DMS53 treated with DMSO at 0.1 percent for 48 hours (cell line): Measurements from ENCODE around the gene FKBP6.
A peak's percentile ranks its signal among the peaks of the same experiment; 100 is the strongest.
"Not testable (repeated sequence)": the region's sequence is repeated elsewhere in the genome, so short reads cannot be mapped to it uniquely, and the experiment has no call there.

Source experiments
- DNase-seq: peaks from one replicate; lab custom pipeline; 2025; ENCODE audit not compliant: unreplicated experiment; lab: John Stamatoyannopoulos, UW

Gene FKBP6

DNA sequence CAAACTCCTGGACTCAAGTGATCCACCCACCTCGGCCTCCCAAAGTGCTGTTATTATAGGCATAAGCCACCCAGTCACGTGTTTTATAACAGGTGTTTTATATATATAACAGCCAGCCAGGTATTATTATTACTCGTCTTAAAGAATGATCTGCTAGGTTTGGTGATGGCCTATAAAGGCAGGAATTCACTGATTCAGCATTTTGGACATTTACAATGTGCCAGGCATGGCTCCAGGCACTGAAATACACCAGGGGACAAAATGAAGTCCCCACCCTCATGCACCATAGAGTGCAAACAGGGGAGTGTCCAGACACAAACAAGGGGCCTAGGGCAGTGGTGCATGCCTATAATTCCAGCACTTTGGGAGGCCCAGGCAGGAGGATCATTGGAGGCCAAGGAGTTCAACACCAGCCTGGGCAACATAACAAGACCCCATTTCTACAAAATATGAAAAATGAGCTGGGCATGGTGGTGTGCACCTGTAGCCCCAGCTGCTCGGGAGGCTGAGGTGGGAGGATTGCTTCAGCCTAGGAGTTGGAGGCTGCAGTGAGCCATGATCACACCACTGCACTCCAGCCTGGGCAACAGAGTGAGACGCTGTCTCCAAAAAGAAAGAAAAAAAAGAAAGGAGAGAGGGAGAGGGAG lies 4.4 kb upstream of the FKBP6 start:
- DNase-seq, result not testable (repeated sequence)

DNA sequence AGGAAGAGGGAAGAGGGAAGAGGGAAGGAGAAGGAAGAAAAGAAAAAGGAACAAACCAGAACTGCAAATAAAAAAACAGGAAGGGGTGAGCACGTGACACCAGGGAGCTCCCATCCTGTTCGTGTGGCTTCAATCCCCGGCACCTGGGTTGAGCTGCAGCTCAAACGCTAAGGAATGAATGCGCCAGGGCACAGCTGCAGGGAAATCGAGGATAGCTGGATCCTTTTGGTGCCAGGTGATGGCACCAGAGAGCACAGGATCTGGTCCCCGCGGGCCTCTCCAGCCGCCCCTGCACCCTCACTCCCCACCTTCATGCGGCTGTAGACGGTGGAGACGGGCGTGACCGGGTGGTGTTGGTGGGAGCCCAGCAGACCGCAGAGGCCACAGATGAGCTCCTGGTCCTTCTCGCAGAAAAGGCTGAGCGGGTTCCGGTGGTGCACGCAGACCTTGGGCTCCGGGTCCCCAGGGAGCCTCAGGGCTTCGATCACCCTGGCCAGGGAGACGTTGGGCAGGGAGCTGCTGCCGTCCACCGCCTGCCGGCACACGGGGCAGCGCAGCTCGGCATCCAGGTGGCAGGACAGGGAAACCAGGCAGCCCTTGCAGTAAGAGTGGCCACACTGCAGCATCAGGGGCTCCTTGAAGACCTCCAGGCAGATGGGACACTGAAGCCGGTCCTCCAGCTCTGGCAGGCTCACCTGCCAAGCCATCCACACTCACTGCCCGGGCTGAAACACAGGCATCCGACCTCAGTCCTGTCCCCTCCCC lies 3.7 kb upstream of the FKBP6 start:
- DNase-seq, result peak; percentile 92

DNA sequence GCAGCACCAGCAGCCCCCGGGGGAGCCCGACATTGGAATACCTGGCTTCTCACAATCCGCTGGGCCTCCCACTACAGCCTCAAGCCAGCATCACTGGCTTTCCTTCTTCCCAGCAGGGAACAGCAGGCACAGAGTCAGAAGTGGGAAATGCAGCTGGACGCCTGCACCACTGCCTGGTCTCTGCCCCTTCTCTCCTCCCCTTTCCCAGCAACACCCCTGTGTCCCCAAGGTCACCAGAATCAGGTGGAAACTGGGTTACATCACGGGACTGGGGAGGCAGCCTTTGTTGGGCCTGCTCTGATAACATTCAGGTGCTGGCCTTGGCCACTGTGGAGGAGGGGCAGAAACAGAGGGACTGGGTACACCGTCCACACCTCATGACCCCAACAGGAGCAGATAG lies 2.5 kb upstream of the FKBP6 start:
- DNase-seq, result not testable (repeated sequence)

DNA sequence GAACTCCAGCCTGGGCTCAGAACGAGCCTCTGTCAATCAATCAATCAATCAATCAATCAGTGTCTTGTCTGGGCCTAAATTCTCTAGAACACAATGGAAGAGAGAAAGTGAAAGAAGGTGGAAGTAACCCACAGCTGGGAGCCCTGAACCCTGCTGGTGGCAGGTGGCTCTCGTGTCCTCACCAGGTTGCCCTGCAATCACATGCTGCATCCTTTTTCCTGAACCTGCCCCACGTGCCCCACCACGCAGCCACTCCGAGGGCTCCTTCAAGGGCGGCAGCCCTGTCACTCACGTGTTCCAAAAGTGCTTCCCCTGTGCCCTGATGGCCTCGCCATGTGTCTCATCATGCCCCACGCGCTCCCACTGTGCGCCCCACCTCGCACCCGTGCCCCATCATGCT lies 512 bp upstream of the FKBP6 start:
- not testable (repeated sequence) for DNase-seq

DNA sequence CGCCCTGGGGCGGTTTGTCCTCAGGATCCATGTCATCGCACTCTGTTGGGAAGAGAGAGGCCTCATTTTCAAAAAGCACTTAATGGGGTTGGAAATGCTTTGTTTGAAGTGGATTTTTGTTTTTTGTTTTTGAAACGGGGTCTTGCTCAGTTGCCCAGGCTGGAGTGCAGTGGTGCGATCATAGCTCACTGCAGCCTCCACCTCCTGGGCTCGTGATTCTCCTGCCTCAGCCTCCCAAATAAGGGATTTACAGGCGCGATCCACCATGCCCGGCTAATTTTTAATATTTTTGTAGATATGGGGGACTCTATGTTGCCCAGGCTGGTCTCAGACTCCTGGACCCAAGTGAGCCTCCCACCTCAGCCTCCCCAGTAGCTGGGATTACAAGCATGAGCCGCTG lies 735 bp downstream of the FKBP6 start:
- no peak for DNase-seq

DNA sequence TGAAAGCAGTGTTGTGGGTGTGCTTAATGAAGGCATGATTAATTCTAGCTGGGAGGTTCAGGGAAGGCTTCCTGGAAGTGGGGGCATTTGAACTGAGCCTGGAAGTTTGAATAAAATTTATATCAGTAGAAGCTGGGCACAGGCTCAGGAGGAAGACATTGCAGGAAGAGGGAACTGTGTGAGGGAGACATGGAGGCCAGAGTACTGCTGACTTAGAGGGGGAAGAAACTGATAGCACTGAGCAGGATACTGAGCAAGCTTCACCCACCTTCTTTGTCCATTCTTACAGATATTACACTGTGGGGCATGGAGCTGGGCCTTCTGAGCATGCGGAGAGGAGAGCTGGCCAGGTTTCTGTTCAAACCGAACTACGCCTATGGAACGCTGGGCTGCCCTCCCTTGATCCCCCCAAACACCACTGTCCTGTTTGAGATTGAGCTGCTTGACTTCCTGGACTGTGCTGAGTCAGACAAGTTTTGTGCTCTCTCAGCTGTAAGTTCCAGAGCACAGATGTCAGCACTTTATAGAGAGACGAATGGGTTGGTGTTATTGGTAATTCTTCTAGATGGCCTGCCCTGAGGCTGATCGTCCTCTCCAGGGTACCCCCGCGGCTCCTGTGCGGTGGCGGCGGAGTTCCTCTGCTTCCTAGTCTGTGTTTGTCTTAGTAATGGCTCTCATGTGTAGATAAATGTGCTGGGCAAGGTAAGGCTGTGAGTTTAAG lies 2.1 kb downstream of the FKBP6 start:
- DNase-seq, result no peak

DNA sequence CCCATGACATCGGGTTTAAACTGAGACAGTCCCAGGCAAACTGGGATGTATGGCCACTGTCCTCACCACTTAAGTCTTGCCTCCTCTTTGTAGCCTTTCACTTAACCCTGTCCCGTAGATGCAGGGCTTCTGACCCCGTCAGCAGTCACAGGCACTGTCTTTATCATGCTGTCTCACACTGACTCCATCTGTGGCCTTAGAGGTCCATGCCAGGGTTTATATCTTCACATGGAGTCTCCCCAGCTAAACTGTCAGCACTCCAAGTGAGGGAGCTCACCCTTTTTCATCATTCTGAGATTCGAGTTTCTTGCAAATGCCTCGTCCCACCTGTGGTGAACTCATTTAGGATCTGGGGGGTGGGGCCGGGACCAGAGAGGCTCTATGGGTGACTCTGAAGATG lies 2.8 kb downstream of the FKBP6 start:
- DNase-seq, result no peak

DNA sequence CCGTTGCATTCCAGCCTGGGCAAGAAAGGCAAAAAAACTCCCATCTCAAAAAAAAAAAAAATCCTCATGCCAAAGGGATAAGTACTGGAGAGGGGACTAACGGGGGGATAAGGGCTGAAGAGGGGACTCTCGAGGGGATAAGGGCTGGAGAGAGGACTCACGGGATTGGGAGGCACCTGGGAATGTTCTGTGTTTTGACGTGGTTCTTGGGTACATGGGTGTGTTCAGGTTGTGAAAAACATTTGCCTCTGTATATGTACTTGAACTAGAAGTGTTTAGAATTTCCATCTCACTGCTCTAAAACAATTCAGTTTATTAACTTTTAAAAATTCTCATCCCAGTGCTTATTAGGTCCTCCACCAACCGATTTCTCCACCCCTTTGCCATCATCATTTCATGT lies 4.5 kb downstream of the FKBP6 start:
- no peak for DNase-seq

DNA sequence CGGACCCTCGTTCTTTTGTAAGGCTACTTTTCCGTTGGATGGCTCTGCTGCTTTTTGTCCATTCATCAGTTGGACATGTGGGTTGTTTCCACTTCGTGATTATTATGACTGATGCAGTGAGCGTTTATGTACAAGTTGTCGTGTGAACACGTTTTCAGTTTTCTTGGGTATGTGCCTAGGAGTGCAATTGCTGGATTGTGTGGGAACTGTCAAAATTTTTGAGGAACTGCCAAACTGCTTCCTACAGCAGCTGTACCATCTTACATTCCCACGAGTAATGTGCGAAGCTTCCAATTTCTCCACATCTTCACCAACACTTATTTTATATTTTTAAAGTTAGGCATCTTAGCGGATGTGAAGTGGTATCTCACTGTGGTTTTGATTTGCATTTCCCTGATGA lies 10.4 kb downstream of the FKBP6 start:
- DNase-seq, result no peak

DNA sequence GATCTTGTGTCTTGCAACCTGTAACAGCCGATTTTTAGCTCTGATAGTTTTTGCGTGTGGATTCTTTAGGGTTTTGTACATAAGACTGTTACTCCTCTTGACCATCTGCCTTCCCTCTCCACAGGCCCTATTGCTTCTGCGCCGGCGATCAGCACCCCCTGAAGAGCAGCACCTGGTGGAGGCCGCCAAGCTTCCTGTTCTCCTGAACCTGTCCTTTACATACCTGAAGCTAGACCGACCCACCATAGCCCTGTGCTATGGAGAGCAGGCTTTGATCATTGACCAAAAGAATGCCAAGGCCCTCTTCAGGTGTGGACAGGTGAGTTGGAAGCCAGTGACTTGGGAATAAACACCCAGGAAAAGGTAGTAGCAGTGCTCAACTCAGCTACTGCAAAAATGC lies 12.6 kb downstream of the FKBP6 start:
- DNase-seq, result no peak

DNA sequence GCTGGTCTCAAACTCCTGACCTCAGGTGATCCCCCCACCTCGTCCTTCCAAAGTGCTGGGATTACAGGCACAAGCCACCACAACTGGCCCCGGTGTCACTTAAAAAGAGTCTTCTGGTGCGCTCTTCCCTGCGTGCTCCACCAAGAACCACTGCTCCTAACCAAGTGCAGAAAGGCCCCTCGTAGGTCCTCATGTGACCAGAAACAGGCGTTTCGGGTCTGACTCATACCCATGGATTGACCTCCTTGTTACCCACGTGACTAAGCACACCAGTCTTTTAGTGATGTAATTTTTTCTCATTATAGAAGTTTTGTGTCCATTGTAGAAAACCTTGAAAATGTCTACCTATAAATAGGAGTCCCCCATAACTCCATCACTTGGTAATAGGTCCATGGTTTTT lies 13.9 kb downstream of the FKBP6 start:
- DNase-seq, result no peak

DNA sequence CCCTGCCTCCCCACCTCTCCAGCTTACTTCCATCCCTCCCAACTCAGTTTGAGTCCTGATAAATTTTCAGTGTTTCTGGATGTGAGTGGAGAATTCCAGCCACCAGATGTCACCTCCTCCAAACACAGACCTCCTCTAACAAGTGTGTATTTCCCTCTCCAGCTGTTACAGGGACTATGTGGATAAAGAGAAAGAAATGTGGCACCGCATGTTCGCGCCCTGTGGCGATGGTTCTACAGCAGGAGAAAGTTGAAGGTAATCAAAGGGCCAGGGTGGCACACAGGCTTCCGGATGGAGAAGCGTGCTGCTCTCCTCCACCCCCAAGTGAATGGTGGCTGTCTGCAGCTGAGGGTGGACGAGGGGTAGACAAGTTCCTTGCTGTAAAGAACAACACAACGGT lies 14.7 kb downstream of the FKBP6 start:
- peak; percentile 64 for DNase-seq

DNA sequence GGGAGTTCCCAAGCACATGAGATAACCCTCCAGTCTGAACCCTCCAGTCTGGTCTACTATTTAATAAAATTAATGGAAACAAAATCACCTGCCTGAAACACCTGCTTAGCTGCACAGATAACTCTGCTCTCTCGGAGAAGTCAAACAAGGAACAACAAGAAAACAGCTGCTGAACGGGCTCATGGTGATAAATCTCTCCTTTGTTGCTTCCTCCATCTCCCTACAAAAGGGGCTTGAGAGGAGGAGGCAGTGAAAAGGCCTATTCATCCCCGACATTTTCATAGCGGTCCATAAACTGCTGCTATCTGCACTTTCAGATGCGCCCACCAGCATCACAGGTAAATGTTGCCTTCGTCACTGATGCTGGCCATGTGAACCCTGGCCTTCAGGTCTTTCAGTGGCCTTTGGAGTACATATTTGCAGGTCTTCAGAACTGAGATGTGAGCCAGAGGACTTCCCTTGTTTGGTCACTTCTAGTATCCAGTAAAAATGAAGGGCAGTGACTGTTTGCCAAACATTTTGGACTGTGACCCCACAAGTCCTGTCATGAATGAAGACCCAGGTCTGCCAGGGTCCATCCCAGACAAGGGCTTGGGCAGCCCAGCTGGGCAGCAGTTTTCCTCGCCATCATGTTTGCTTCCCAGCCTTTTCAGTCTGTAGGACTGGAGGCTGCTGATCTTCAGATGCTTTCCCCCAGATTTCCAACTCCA lies 15.9 kb downstream of the FKBP6 start:
- DNase-seq, result no peak

DNA sequence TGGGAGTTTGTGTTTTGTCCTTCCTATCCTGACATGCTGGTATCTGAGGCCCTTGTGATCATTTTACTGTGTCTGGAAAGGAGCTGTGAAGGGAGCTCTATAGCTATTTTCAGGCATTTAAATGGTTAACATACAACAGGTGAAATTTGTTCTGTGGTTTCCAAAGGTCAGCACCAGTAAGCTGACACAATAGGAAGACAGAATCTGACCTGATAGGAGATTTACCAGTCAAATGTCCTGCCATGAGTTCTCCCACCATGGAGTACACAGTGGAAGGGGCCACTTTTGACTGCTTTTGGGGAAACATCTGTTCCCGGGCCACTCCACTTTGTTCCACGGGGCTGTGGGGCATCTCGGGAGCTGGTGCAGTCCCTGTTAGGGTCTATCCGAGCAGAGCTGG lies 17.6 kb downstream of the FKBP6 start:
- DNase-seq, result no peak

DNA sequence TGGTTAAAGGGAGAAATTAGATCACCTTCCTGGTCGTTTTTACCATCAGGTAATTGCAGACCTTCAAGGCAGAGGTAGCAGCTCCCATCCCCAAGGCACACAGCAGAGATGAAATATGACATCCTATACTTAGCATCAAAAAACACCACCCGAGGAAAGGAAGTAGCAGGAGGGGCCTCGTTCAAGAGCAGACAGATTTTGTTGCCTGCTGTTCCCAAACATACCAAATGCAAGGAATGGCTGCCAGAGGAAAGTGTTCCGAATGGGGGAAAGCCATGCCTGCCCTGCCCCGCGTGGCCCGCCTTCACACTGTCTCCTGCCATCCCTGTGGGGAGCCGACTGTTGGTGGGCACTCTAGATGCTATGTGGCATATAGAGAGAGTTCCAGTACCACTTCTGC lies 18.0 kb downstream of the FKBP6 start:
- no peak for DNase-seq

DNA sequence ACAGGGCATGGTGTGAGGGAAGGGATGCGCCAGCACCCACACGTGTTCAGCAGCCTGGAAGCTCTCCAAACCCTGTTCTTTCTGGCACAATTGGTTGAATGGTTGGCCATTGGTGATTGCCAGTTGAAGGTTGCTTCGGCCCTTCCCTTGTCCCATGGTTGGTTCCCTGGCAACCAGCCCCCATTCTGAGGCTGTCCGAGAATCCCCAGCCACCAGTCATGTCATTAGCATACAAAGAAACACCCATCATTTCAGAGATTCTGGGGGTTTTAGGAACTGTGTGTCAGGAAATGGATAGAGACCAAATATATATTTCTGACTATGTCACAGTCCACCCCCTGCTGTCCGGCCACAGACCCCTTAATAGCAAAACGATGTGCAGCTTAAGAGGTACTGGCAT lies 21.8 kb downstream of the FKBP6 start:
- DNase-seq, result no peak

DNA sequence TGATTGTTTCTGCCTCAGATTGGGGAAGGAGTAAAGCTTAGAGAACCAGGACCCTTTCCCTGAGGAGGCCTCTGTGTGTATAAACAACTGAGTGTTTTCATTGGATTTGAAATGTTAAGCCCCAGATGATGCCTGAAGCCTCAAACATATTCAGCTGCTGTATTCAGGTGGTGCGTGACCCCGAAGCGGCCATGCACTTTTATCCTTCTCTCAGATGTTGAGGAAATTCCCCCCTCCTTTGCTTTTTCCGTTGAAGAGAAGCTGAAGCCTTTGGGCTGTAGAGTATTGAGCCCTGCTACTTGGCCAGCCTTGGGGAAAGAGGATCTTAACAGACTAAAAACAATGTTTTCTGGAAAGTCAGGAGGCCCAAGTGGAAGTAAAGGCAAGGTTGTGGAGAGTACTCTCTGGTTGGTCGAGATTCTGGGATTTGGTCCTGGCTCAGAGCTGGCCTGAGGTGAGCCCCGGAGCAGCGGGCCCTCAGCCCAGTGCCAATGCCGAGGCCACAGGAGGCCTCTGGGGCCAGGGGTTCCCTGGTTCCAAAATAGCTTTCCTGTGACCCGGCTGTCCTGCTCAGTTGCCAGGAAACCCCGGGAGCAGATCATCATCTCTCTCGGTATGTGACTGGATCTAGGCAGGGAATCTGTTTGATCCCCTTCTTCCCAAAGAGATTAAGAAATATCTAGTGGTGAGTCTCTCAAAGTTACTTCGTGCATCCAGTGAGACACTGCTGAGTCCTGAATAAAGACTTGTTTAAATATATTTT lies 22.5 kb downstream of the FKBP6 start:
- no peak for DNase-seq

DNA sequence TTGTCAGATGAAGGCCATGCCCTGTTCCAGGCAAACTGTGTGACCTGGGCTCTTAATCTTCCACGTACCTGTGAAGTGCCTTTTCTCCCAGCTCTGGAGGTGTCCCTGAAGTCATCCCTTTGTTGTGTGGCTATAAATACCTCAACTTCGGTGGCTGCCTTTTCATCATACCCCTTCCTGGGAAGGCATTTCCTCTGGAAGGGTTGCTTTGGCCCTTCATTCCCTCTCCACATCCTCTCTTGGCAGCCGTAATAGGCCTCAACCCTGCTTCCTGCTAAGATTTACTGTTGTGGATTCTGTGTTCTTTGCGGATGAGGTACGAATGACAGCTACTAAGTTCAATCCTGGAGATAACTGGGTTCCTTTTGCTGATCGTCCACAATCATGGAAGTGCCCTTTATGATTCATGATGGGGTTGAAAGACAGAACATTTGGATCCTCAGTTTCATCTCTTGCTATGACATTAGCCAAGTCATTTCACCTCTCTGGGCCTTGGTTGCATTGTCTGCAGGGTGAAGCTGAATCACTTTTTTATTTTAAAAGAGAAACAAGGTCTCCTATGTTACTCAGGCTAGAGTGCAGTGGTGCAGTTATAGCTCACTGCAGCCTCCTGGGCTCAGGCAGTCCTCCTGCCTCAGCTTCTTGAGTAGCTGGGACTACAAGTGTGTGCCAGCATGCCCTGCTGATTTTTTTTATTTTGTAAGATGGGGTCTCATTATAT lies 23.6 kb downstream of the FKBP6 start:
- no peak for DNase-seq

DNA sequence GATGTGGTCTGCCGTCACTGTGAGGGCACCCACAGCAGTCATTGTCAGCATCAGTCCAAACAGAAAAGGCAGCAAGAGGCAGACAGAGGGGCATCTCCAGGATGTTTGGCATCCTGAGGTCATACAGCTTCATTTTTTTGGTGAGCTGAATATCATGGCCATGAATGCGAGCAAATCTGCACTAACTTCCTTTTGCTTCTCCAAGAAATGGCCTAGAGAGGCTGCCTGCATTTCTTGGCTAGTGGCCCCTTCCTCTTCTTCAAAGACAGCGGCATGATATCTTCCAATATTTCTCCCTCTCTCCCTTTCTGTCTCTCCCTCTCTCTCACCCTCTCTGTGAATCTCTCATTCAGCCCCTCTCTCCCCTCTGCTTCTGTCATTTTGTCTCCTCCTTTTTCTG lies 24.8 kb downstream of the FKBP6 start:
- DNase-seq, result no peak

DNA sequence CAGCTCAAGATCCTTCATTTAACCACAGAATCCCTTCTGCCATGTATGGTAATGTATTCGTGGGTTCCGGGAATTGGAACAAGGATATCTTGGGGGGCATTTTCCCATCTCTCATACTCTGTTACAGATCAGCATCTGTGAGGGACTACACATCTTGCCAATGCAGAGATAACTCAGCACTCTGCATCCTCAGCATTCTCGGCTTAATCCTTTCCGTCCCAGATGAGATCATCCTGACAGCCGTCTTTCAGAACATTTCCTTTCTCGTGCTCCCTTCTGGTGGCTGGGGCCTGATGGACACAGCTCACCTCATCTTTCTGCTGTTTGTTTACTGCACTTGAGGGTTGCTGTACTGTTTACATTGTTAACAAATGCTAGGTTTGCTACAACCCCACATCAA lies 25.3 kb downstream of the FKBP6 start:
- DNase-seq, result peak; percentile 98
